ENCODE measurements around the gene FRG1.
"Not testable (repeated sequence)": the region's sequence is repeated elsewhere in the genome, so short reads cannot be mapped to it uniquely, and the experiment has no call there.

The FRG1 gene

GRCh38 chr4:189940178-189941004 is at the start of gene FRG1:
TSS of gene FRG1 (plus strand) at chr4:189940872. CDS start at chr4:189941010, 138 bp downstream.
- no peaks in the 10 kb centered on the region; the same call in 1 of the 2 replicates for H3K9me3 ChIP-seq (ENCODE audit: insufficient read depth, low read depth, low read length)
- no peaks in the 10 kb centered on the region for H3K4me1 ChIP-seq (ENCODE audit: insufficient read depth, low read length)
- no peak within 1 kb of the TSS for H3K27ac ChIP-seq (ENCODE audit: low read length)
- H3K9ac ChIP-seq (ENCODE audit: low read depth, low read length), result peak within 1 kb of the TSS; percentile 83
- H3K36me3 ChIP-seq (ENCODE audit: insufficient read depth, low read depth, low read length), result no peaks in the 10 kb centered on the region
- H3K27me3 ChIP-seq (ENCODE audit: insufficient read depth, low read length), result no peaks in the 10 kb centered on the region
- H3K4me3 ChIP-seq (ENCODE audit: low read length), result peak within 1 kb of the TSS; percentile 89

GRCh38 chr4:189897667-189898066 is 43.0 kb upstream of the FRG1 start:
- H3K27me3 ChIP-seq (ENCODE audit: insufficient read depth, low read length), result no peaks in the 10 kb centered on the region
- no peaks in the 10 kb centered on the region for H3K36me3 ChIP-seq (ENCODE audit: insufficient read depth, low read depth, low read length)
- H3K9me3 ChIP-seq (ENCODE audit: insufficient read depth, low read depth, low read length), result no peaks in the 10 kb centered on the region
- no peak overlapping the region for H3K9ac ChIP-seq (ENCODE audit: low read depth, low read length)
- H3K4me3 ChIP-seq (ENCODE audit: low read length), result no peak overlapping the region
- H3K27ac ChIP-seq (ENCODE audit: low read length), result no peak overlapping the region
- H3K4me1 ChIP-seq (ENCODE audit: insufficient read depth, low read length), result no peaks in the 10 kb centered on the region

- H3K27ac ChIP-seq (ENCODE audit: low read length); H3K4me3 ChIP-seq (ENCODE audit: low read length); H3K27me3 ChIP-seq (ENCODE audit: insufficient read depth, low read length); H3K9ac ChIP-seq (ENCODE audit: low read depth, low read length); H3K9me3 ChIP-seq (ENCODE audit: insufficient read depth, low read depth, low read length); H3K4me1 ChIP-seq (ENCODE audit: insufficient read depth, low read length); H3K36me3 ChIP-seq (ENCODE audit: insufficient read depth, low read depth, low read length): not testable (repeated sequence)
These were observed 41.1 kb upstream of the FRG1 start for GRCh38 chr4:189899481-189900015.

- not testable (repeated sequence) for H3K4me1 ChIP-seq (ENCODE audit: insufficient read depth, low read length); H3K27ac ChIP-seq (ENCODE audit: low read length); H3K9ac ChIP-seq (ENCODE audit: low read depth, low read length); H3K36me3 ChIP-seq (ENCODE audit: insufficient read depth, low read depth, low read length); H3K9me3 ChIP-seq (ENCODE audit: insufficient read depth, low read depth, low read length); H3K27me3 ChIP-seq (ENCODE audit: insufficient read depth, low read length); H3K4me3 ChIP-seq (ENCODE audit: low read length)
These were observed 36.1 kb upstream of the FRG1 start for GRCh38 chr4:189904420-189905027.

GRCh38 chr4:189912170-189912569 is 28.5 kb upstream of the FRG1 start:
- Histone ChIP-seq H3K36me3 (ENCODE audit: insufficient read depth, low read depth, low read length) (no peaks in the 10 kb centered on the region), H3K4me1 (ENCODE audit: insufficient read depth, low read length) (no peaks in the 10 kb centered on the region), H3K27ac (ENCODE audit: low read length) (no peak overlapping the region)

GRCh38 chr4:189917161-189917891 is 23.3 kb upstream of the FRG1 start:
- Histone ChIP-seq H3K9me3 (ENCODE audit: insufficient read depth, low read depth, low read length) (peaks cover 13% of the 10 kb centered on the region), H3K4me1 (ENCODE audit: insufficient read depth, low read length) (no peaks in the 10 kb centered on the region), H3K27me3 (ENCODE audit: insufficient read depth, low read length) (no peaks in the 10 kb centered on the region), H3K9ac (ENCODE audit: low read depth, low read length) (no peak overlapping the region), H3K4me3 (ENCODE audit: low read length) (no peak overlapping the region), H3K27ac (ENCODE audit: low read length) (no peak overlapping the region), H3K36me3 (ENCODE audit: insufficient read depth, low read depth, low read length) (no peaks in the 10 kb centered on the region)

More at GRCh38 chr4:189912170-189912569, 28.5 kb upstream of the FRG1 start:
- Histone ChIP-seq H3K9ac (ENCODE audit: low read depth, low read length) (no peak overlapping the region), H3K27me3 (ENCODE audit: insufficient read depth, low read length) (no peaks in the 10 kb centered on the region), H3K9me3 (ENCODE audit: insufficient read depth, low read depth, low read length) (no peaks in the 10 kb centered on the region; the same call in 1 of the 2 replicates), H3K4me3 (ENCODE audit: low read length) (no peak overlapping the region)

- H3K9ac ChIP-seq (ENCODE audit: low read depth, low read length), result no peak overlapping the region
These were observed 19.6 kb upstream of the FRG1 start for GRCh38 chr4:189921058-189921457.

GRCh38 chr4:189926742-189927141 is 13.9 kb upstream of the FRG1 start:
- H3K9ac ChIP-seq (ENCODE audit: low read depth, low read length); H3K27me3 ChIP-seq (ENCODE audit: insufficient read depth, low read length); H3K9me3 ChIP-seq (ENCODE audit: insufficient read depth, low read depth, low read length); H3K4me3 ChIP-seq (ENCODE audit: low read length); H3K36me3 ChIP-seq (ENCODE audit: insufficient read depth, low read depth, low read length); H3K4me1 ChIP-seq (ENCODE audit: insufficient read depth, low read length); H3K27ac ChIP-seq (ENCODE audit: low read length): not testable (repeated sequence)

More at GRCh38 chr4:189921058-189921457, 19.6 kb upstream of the FRG1 start:
- no peak overlapping the region for H3K4me3 ChIP-seq (ENCODE audit: low read length)
- H3K36me3 ChIP-seq (ENCODE audit: insufficient read depth, low read depth, low read length), result no peaks in the 10 kb centered on the region
- no peaks in the 10 kb centered on the region for H3K4me1 ChIP-seq (ENCODE audit: insufficient read depth, low read length)
- no peaks in the 10 kb centered on the region for H3K27me3 ChIP-seq (ENCODE audit: insufficient read depth, low read length)
- no peak overlapping the region for H3K27ac ChIP-seq (ENCODE audit: low read length)
- H3K9me3 ChIP-seq (ENCODE audit: insufficient read depth, low read depth, low read length), result peaks cover 13% of the 10 kb centered on the region

- Histone ChIP-seq H3K27ac (ENCODE audit: low read length) (no peak overlapping the region), H3K36me3 (ENCODE audit: insufficient read depth, low read depth, low read length) (no peaks in the 10 kb centered on the region), H3K9me3 (ENCODE audit: insufficient read depth, low read depth, low read length) (no peaks in the 10 kb centered on the region; the same call in 1 of the 2 replicates), H3K9ac (ENCODE audit: low read depth, low read length) (peak overlapping the region; percentile 82), H3K4me1 (ENCODE audit: insufficient read depth, low read length) (no peaks in the 10 kb centered on the region), H3K4me3 (ENCODE audit: low read length) (peak overlapping the region; percentile 89), H3K27me3 (ENCODE audit: insufficient read depth, low read length) (no peaks in the 10 kb centered on the region)
These were observed 356 bp downstream of the FRG1 start for GRCh38 chr4:189941005-189941450.

GRCh38 chr4:189942412-189942811 is 1.7 kb downstream of the FRG1 start:
- not testable (repeated sequence) for H3K27ac ChIP-seq (ENCODE audit: low read length); H3K9me3 ChIP-seq (ENCODE audit: insufficient read depth, low read depth, low read length); H3K27me3 ChIP-seq (ENCODE audit: insufficient read depth, low read length); H3K4me1 ChIP-seq (ENCODE audit: insufficient read depth, low read length); H3K4me3 ChIP-seq (ENCODE audit: low read length); H3K36me3 ChIP-seq (ENCODE audit: insufficient read depth, low read depth, low read length); H3K9ac ChIP-seq (ENCODE audit: low read depth, low read length)

- H3K9ac ChIP-seq (ENCODE audit: low read depth, low read length); H3K4me3 ChIP-seq (ENCODE audit: low read length); H3K36me3 ChIP-seq (ENCODE audit: insufficient read depth, low read depth, low read length); H3K27ac ChIP-seq (ENCODE audit: low read length); H3K4me1 ChIP-seq (ENCODE audit: insufficient read depth, low read length); H3K27me3 ChIP-seq (ENCODE audit: insufficient read depth, low read length); H3K9me3 ChIP-seq (ENCODE audit: insufficient read depth, low read depth, low read length): not testable (repeated sequence)
These were observed 3.4 kb downstream of the FRG1 start for GRCh38 chr4:189944077-189944476.
